Fibroblast of peridontal ligament (primary cell): ENCODE results near the gene ABTB2.
A peak's percentile ranks its signal among the peaks of the same experiment; 100 is the strongest.

Experiments used
- DNase-seq: peaks from one replicate; pipeline ENCODE4 v3.0.0-alpha.2; 2010; ENCODE audit errors: extremely low read depth

Gene ABTB2

DNA sequence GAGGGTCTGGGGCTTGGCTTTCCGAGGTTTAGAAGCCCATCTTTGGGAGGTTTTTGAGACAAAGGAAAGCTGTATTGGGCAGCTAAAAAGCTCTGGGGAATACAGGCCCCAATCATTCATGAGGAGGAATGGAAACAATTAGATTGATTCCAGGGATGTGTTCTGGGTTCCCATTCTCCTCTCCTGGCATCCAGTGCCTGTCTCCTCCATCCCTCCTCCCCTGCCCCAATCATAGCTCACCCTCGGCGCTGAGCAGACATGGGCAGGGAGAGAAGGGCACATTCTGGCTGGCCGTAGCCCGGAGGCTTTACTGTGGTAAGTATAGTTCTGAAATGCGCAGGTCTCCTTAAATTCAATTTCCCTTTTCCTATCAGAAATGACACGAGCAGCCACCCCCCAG is 42.4 kb downstream of the ABTB2 start:
- DNase-seq = no peak

DNA sequence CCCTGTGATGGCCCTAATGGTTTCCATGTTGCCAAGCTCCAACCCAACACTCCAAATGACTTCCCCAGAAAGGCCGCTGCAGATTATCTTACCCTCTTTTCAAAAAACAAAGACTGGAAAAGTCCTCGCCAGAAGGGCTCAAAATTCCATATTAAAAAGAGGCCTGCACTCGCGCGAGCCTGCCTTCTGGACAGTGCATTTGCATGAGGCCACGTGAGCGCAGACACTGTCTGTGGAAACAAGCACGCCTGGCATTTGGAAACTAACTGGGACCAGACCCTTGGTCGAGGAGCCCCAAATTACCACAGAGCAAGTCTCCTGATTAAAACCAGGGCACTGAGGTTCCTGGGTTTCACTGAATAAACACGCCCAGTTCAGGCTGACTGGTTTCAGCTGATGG is 42.9 kb downstream of the ABTB2 start:
- no peak for DNase-seq

DNA sequence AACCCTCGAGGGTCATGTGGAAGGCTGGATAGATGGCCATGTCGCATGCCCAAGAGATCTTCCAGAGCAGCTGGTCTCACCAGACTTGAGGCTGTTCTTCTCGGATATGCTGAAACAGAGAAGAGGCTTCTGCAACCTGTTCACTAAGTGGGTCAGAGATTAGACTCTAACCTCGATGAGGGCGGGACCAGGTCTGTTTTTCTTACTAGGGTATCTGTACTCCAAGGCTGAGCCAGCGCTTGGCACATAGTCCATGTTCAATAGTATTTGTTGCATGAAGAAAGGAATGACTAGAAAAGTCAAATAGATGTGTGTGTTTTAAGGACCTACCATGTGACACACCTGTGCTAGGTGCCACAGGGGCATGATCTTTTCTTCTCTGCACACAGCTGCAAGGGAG is 43.6 kb downstream of the ABTB2 start:
- no peak for DNase-seq

DNA sequence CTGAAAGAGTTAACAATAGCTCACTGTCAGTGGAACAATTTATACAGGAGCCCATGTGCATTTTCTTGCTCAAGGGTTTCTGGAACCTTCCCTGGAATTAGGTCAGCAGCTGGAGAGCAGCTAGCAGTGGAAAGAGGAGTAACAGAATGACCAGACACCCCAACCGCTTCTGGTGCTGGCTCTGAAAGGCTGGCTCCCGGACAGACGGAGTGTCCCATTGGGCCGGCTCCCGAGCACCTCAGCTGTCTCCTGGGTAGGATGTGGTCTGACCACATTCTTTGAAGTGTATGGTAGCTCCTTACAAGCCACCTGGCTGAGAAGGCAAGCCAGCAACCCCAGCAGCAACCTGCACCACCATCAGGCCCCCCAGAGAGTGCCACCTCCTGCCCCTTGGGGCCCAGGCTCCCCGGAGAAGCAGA is 44.7 kb downstream of the ABTB2 start:
- DNase-seq = no peak

DNA sequence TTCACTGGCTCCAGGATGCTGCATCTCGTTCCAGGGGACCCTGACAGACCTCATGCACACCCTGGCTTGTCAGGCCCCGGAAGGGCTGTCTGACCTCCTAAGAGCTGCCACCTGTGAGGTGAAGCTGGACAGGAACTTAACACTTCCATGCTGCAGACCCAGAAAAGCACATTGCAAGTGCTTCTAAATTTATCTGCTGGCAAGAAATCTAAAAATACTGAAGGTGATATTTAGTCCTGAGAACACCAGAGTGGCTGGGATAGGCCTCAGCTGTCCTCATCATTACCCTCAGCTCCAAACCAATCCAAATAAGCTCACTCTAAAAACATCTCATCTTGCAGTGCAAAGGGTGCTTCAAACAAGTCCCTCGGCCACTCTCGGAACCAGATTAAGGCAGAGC is 46.7 kb downstream of the ABTB2 start:
- DNase-seq = no peak

DNA sequence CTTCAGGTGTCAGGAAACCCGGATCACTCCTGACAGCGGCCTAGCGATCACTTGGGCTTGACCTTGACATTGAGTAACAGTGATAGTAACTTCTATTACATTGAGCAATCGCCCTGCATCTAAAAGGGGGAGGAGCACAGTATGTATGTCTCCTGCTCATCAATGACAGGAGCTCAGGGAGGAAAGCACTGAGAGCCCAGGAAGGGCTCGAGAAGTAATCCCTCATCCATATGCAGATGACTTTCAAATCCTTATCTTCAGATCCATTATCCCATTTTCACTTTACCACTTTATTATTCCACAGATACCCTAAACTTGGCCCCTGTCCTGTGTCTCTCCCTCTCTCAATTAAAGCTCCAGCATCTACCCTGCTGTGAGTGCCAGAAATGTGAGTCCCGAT is 47.8 kb downstream of the ABTB2 start:
- no peak for DNase-seq

DNA sequence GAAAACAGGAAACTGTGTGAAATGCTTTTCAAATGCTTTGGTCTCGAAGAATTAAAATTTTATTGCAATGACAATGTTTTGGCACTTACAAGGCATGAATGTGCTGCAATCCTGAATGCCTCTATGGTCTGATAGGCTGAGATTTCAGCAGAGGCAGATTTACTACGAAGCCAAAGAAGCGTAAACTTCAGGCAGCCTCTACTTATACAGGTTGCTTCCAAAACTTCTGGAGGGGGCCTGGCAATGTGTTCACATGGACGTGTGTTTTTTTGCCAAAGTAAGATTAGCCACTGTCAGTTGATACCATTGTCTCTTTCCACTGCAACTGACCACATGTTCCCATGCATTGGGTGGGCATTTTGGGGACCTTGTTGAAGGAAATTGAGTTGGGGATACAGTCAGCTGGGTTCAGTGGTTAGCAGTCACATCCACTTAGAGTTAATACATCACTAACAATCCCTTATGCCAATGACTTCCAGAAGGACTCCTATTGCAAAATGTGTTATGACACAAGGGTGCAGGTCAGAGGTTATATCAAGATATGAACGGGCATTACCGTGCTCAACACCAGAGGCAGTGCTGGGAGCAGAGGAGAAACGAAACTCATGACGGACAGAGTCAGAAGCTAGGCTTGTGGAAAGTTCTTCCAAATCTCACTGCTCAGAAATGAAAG is 48.8 kb downstream of the ABTB2 start:
- peak; percentile 52 for DNase-seq

DNA sequence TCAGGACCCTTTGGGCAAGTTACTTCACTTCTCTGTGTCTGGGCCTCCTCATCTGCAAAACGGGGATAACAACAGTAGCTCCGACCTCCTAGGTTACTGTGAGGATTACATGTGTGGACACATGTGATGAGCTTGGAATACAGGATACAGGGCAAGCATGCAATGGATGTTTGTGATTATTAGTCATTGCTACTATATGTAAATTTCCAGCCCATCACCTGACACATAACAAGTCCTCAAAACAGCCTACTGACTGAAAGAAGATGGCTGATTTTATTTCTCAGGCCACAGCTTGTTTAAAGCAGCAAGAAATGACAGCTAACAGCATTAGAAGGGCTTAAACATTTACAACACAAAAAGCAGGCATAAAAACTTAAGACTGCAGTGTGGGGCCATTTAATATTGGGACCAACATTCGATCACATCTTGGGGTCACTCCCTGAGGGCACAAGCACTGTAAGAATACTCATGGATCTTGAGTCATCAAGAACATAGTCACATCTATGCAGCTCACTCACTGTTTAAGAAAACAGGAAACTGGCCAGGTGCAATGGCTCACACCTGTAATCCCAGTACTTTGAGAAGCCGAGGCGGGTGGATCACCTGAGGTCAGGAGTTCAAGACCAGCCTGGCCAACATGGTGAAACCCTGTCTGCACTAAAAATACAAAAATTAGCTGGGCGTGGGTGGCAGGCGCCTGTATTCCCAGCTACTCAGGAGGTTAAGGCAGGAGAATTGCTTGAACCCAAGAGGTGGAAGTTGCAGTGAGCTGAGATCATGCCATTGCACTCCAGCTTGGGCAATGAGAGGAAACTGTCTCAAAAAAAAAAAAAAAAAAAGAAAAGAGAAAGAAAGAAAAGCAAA is 49.5 kb downstream of the ABTB2 start:
- no peak for DNase-seq

DNA sequence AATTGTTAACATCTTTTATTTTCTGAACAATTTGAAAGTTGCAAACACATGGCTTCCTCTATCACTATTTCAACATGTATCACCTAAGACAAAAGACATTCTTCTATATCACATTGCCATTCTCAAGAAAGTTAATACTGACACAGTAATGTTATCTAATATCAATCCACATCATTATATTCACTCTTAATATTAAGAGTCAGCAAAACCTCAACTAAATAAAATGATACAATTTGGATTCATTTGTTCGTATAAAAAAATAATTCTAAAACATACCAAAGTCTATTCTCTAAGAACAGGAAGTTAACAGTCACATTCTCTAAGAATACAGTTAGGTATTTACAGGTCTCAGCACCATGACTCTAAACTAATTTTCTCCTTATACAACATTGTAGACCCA is 52.0 kb downstream of the ABTB2 start:
- no peak for DNase-seq

DNA sequence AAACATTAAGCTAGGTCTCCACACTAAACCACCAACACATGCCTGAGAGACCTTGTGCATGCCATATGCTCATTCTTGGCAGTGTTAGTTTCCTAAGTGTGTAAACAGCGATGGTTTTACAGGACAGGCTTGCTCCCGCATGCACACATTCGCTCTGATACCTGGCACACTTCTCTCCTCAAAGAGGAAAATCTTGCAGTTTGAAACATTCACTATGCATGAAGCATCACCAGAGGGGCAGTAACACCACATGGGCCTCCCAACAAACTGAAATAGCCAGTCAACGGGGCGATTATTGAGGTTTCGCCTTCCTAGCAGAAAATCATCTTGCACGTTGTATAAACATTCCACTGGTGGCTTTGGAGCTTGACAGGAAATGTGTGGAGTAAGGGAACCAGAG is 52.6 kb downstream of the ABTB2 start:
- DNase-seq = no peak

DNA sequence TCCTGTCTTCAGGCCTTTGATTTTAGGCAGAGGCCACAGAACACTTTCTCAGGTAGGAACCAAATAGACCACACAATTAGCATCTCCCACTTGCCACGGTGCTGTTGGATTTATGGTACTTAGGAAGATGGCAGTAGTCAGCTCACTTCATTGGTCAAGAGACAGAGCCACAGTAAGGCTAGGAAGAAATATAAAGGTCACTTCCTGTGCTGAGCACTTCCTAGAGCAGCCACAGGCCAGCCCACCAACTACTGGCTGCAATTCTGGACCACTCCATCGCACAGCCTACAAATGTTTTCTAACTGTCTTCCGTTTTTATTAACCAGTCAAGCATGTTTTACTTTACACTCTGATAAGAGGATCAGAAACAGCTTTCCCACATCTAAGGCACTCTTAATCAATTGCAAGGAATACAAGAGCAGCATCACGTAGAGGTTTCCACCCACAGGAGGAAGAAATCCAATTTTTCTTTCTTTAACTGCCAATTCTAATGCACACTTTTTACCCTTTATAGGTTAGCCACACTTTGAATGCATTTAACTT is 54.7 kb downstream of the ABTB2 start:
- DNase-seq = no peak

DNA sequence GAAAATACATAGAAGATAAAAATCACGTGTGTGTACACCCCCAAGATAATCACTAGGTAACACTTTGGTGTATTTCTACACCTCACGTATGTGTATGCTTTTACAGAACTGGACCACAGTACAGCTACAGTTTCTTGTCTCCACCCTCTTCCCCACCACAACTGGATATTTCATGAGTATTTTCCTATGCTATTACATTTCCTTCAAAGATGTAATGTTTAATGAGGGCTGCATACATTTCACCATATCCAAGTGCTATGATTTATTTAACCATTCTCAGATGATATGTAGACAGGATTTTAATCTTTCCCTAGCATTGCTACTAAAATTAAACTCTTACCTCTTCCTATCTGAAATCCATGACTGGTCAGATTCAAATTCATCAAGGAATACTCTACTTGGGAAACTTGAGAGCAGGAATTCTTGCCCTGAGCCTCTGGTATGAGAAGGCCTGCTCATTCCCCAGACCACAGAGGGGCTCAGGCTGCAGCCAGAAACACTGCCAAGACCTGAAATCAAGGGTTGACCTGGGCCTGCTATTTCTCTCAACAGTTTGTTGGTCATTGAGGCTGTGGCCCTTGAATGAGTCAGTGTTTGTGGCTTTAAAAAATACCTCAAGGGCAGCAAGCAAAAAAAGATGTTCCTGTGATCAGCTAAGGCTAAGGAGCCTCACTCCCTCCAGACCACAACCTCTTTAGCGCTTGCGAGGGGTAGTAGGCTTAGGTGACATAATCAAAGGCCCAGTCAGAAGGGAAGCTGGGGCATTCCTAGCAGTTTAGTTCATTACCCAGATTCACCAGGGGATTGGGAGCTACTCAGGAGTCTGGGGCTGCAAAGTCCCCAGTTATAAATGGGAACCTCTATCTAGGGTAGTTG is 55.5 kb downstream of the ABTB2 start:
- DNase-seq = peak; percentile 98

DNA sequence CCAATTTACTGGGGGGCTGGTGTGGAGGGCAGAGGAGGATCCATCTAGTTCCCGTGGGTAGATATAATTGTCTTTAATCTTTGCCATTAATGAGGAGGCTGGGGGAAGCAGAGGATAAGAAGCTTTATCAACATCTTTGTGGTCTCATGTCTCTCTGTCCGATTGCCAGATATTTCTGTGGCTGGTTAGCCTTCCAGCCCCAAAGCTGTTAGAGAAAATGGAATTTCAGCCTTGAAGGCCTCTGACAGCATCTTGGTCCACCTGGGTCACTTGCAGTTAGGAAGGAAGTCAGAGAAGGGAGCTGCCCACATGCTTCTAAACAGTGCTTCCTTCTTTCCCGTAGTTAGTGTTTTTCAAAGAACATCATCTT is 56.9 kb downstream of the ABTB2 start:
- no peak for DNase-seq

DNA sequence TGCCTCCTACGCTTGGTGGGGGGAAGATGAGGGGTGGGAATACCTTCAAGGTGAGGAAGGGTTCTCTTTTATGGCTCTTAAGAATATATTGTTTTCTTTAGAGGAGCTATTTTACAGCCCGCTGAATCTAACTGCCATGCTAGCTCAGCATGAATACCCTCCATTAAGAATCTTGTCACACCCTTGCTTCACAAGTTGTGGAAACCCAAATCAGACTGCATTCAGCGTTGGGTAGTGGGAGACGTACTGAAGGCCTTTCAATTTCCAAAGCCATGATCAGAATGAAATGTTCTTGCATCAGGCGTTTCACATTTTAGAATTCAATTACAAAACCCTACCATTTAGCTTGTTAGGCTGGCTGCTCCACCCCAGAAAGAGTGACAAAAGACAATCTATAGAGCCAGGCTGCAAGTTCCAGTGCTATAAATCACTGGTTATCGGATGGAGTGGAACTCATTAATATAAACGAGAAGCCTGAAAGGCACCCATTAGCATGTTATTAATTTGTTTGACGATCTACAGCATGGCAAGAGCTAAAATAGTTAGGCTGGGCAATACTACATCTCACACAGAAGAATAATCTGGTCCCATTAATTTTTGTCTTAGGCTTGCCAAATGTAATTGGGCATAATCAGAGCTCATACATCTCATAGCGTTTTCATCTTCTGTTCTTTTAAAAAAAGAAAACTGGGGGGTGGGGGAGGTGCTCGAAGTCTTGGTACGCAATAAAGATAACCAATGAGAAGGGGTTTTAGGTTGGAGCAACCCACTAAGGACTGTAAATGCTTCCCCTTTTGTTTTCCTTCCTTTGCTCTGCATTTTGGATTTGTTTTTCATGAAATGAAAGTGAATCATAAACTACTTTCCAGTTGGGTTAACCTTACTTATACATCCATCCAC is 57.5 kb downstream of the ABTB2 start:
- no peak for DNase-seq

DNA sequence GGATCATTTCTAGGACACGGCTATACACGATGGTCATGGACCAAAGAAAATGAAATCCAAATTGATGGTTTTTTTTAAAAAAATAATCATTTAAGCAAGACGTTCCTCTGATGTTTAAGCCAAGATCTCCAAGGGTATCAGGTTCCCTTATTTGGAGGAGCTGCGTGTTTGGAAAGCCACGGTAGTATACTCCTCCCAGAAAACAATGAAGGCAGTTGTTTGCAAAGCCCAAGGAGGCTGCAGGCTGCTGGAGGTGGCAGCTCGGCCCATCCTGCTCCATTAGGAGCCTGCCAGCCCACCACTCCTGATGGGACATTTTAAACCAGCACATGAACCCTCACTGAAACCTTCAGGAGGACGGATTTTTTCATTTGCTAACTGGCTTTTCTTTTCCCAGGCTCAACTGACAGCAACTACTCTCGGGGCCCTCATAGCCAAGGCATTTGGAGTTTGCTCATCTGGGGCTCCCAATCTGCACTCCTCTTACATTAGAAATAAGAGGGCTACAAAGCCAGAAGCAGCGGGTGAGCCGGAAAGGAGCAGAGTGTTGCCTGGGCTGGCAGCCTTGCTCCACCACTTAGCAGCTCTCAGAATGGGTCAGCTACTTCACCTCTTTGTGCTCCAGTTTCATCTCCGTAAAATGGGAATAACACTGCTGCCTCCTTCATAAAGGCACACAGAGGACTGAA is 58.4 kb downstream of the ABTB2 start:
- peak; percentile 62 for DNase-seq

DNA sequence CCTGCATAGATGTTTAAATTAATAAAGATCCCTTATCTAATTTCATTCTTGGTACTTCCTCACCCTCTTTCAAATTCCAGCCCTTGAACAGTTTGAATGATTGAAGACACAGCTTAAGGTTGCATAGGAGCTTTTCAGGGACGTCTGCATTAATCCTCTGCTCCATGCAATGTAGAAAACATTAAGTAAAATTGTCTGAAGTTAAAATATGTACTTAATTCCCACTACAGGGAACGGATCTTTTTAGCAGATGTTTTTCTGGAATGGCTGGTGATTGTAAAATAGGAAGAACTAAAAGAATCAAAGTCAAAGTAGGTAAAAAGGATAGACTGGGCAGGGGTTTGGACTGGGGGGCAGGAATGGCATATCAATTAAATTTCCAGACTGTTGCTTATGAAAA is 58.9 kb downstream of the ABTB2 start:
- no peak for DNase-seq

DNA sequence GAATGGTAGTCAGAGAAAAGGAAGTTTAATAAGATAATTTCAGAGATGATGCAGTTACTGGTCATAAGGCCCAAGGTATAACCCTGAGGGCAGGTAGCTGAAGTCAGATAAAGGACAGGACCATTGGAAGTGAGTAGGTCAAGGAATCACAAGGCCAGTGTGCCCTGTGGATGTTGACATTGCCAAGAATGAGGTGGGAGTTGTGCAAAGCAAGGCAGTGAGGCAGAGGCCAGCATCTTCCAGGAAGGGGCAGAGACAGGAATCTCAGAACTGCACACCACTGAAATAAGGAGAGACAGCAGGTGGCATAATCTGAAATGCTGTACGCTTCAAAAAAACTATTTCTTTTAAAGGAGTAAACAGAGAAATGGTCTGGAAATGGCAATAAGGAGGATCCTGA is 61.4 kb downstream of the ABTB2 start:
- no peak for DNase-seq

DNA sequence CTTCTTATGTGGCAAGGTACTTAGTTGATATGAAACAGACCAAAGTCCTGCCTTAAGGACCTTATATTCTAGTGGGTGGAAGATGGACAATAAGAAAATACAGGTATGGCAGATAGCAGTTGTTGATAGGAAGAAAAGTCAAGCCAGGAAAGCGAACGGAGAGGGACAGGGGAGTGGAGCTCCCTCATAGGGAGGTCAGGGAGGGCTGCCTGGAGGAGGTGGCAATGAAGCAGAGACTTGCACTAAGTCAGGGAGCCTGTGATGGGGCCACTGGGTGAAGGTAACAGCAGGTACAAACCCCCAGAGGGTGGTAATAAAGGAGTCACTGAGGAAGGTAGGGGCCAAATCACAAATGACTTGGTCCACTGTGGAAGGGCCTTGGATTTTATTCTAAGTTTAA is 65.3 kb downstream of the ABTB2 start:
- no peak for DNase-seq

DNA sequence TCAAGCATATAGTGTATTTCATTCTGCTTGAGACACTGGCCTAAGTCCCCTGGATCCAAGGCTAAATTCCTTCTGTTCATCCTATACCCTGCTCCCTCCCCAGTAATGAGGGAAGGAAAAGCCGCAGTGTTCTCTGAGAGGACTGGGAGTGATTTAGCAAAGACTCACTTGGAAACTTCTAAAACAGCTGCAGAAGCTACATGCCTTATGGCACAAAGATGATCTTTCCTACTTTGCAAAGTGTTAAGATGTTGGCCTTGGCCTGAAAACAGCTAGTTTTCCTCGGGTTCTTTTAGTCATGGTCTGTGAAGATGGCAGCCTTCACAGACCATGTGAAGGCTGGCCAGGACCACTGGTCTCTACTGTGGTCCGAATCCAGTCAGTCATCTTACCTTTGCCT is 65.7 kb downstream of the ABTB2 start:
- no peak for DNase-seq

DNA sequence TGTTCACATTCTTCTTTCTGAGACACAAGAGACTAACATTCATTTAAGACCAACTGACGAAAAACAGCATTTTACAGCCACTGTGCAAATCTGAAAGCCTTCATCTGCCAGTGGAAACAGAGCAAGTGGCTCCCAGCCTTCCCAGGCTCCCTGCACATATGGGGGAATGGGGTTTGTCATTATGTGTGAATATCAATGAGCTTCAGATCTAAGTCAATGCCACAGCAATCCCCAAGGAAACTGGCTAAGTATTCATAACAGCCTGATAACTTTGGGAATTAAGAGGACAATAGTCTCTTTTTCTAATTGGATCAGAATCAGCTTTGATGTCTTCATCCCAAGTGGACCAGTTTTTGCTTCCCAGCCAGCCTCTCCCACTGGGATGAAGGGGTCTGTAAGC is 66.9 kb downstream of the ABTB2 start:
- no peak for DNase-seq

DNA sequence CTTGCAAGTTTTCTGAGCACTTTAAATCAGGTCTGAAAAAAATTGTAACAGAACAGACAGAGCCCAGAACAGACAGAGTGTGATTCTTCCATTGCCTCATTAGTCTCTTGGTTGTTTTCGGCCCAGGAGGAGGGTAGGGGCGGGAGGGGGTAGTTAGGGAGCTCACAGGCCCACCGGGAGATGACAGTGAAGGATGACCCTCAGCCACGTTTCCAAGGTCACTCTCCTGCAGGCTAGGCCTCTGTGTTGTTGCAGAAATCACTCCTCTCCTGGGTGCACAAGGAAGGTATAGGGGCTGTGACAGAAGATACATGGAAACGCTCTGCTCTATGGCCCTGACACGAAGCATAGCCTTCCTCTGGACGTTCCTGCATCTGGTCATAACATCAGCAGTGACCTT is 69.3 kb downstream of the ABTB2 start:
- no peak for DNase-seq
